DMS 273 treated with DMSO at 0.1 percent for 48 hours (cell line): Measurements from ENCODE around the gene RWDD4.

Experiments used
- DNase-seq: peaks from one replicate; lab custom pipeline; 2025; lab: John Stamatoyannopoulos, UW

Gene RWDD4

DNA sequence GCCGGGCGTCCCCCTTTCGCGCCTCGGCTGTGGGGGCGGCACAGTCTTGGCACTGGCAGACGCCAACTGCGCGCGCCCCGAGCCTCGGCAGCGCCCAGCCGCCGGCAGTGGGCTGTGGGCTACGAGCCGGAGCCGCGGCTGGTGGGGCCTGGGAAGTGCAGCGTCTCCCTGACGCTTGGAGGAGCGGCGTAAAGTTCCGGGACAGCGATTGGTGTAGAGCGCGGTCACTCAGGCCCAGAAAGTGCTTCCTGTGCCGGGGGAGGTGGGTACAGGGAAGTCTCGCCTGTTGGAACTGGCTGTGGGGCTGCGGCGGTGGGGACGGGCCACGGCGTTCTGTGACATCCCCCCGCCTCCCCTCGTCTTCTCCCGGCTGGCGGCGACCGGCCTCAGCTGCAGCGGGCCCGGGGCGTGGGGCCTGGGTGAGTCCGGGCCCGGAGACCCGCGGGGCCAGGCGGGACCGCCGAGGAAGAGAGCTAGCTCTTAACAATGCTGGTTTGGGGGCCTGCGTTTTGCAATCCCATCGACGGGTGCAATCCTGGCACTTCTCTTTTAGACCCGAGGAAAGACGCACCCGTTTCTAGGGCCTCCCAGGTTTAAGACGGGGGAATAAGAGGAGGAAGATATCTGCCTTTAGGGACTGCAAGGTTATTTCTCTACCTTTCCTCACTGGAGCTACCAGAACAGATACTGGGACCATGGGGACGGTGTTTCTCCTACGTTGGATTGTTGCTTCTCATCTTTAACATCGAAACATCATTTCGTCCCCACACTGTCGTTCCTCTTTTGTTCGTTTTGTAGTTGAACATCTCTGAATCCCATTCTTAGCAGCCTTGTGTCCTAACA, at the start of gene RWDD4, which contains the start of gene TRAPPC11:
RWDD4 (minus strand) TSS at position 157 of the 843 bp plus-strand sequence. CDS start 233 bp downstream, outside the sequence.
TRAPPC11 (plus strand) TSS at position 265 of the 843 bp plus-strand sequence. CDS start 4,575 bp downstream, outside the sequence.
- DNase-seq, result peak; percentile 91

DNA sequence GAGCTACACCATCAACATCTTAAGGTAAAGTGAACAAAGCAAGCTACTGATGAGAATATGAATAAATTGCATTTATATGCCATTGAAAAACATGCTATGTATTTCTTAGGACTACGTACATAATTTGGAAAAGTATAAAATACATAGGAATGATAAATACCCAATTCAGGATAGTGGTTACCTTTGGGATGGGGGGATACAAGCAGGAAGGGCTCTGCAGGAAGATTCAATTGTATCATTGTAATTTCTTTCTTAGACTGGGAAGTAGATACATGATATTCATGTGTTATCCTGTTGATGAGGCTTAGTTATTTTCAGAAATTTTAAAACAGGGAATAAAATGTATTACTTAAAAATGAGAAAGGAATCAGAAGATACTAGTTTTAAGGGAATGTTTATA, 43.5 kb upstream of the RWDD4 start:
- DNase-seq, result no peak

DNA sequence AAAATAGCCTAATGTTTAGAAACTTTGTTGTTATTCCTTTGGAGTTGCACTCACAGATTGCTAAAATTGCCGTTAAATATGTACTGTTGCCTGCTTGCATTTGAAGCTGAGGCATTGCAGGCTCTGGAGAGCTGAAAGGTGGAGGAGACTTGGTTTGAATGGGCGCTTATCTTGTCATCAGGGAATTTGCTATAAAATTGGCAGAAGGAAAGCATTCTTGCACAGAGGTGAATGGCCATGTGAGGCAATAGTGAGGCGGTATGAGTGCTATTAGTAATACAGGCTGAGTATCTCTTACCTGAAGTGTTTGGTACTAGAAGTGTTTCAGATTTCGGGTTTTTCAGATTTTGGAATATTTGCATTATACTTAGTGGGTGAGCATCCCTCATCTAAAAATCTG, 41.4 kb upstream of the RWDD4 start:
- DNase-seq, result no peak

- DNase-seq, result no peak
These were observed 39.9 kb upstream of the RWDD4 start for GRCh38 chr4:183698909-183699308.

DNA sequence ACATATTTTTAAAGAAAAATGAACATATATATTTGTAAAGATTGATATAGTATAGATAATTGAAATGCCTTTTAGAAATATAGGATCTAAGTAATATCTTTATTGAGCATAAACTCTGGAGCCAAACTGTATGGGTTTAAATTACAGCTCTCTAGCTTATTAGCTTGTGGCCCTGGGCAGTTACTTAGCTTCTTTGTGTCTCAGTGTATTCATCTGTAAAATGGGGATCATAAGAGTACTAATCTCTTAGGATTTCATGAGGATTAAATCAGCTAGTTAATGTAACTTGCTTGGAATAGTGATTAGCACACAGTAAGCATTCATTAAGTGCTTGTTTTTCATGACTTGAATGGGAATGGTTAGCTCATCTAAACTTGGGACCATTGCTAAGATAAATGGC, 32.9 kb upstream of the RWDD4 start:
- DNase-seq, result no peak

DNA sequence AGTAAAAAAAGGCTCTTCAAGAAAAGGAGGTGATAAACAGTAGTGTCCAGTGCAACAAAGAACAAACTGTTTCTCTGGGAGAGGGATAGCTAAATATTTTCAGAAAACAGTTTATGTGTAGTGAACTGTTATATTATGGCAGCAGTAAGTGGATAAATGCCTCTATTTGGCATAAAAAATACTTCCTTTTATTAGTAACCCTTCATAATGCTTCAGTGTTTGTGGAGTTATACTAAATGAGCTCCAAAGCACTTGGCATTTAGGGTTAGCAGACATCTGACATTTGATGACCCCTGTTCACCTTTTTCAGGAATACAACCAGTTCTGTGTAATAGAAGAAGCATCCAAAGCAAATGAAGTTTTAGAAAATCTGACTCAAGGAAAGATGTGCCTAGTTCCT, 32.0 kb upstream of the RWDD4 start:
- no peak for DNase-seq

DNA sequence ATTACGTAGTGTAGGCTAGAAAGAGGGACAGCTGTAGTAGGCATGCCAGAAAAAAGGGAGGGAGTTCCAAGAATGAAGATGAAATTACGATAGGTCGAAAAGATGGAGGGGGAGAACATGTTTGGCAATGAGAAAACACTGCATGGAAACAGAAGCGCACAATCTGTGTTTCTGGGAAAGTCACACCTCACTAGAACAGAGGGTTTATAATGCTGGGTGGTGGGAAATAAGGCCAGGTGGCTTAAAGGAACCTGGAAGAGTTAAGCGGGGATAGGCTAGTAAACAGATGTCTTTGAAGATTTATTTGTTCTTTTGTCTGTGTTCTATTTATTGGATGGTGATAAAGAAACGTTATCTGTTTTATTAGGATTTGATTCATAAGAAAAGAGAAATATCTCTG, 29.2 kb upstream of the RWDD4 start:
- no peak for DNase-seq

DNA sequence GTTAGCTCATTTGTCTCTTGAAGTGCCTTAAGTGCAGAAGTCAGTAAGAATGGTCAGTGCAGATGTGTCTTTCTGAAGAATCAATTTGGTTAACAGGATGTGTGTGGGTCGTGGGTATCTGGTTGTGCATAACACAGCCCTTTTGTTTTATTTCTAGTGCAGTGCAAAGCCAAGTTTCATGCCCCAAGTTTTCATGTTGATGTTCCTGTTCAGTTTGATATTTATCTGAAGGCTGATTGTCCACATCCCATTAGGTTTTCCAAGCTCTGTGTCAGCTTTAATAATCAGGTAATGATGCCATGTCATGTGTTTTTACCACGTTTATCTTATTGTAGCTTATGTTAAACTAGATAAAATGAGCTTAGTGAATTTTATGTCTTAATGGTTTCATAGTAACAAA, 27.5 kb upstream of the RWDD4 start:
- DNase-seq, result no peak

DNA sequence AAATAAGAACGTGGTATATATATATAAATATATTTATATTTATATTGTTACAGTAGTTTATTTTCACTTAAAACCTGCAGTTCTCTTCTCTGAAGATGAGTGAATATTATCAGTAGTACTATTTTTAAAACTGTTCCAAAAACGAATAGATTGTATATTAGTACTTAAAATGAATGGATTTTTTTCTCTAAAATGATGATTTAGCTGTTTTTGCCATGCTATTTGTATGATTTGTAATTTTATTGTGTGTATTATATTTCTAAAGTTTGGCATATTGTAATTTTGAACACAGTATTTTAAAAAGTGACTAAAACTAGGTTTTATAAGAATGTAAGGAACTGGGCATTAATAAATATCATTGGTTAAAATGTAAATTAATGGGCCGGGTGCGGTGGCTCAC, 22.1 kb upstream of the RWDD4 start:
- no peak for DNase-seq

DNA sequence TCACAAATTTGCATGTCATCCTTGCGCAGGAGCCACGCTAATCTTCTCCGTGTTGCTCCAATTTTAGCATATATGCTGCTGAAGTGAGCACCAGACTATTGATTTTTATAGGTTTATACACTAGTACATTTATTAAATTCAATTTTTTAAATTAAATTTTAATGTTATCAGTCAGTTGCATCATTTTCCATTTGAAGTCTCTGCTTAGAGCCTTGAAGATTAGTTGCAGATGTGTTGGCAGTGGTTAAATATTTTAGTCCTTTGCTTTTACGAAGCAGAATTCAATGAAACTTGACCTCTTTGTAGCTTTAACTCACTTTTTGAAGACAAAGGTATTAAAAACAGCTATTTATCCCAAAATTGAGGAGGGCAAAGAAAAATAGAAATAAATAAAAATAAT, 16.6 kb upstream of the RWDD4 start:
- no peak for DNase-seq

DNA sequence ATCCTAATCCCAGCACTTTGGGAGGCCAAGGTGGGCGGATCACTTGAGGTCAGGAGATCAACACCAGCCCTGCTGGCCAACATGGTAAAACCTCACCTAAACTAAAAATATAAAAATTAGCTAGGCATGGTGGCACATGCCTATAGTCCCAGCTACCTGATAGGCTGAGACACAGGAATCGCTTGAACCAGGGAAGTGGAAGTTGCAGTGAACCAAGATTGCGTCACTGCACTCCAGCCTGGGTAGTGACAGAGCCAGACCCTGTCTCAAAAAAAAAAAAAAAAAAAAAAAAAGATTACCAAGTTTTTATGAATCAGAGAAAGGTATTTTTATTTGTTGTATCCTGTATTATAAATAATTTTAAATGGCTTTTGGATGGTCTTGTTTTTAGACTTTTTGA, 15.2 kb upstream of the RWDD4 start:
- no peak for DNase-seq

GRCh38 chr4:183670960-183671555, 12.1 kb upstream of the RWDD4 start:
- DNase-seq, result no peak

DNA sequence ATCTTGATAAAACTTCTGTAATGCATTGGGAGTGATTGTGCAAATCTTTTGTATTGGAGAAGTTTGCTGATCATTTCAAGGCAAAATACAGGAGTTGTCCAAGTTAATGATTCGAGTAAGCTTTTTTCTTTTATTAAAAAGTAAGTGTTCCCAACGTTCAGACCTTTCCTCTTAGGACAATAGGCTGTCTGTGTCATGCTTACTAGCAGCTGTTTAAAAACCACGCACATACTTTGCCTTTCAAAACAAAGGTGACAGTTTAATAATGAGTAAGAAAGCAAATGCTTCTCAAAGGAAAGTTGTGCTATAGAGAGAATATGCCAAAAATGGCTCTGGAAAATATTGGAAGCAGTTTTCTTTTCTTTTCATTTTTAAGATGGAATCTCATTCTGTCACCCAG, 11.3 kb upstream of the RWDD4 start:
- DNase-seq, result no peak

DNA sequence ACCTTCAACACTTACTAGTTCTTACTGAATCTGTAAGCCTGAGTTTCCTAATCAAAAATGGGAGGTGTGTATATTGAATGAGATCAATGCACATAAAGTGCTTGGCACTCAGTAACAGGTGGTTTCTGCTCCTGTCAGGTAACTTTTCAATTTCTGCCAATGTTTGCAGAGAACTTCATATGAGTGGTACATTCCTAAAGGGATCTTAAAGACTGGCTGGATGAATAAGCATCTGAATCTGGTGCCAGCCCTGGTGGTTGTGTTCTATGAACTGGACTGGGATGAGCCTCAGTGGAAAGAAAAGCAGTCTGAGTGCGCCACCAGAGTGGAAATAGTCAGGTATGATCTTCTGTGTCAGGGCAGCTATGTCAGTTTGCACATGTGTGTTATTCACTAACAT, 7.1 kb upstream of the RWDD4 start:
- DNase-seq, result no peak

GRCh38 chr4:183659872-183660242, 872 bp upstream of the RWDD4 start:
- no peak for DNase-seq

DNA sequence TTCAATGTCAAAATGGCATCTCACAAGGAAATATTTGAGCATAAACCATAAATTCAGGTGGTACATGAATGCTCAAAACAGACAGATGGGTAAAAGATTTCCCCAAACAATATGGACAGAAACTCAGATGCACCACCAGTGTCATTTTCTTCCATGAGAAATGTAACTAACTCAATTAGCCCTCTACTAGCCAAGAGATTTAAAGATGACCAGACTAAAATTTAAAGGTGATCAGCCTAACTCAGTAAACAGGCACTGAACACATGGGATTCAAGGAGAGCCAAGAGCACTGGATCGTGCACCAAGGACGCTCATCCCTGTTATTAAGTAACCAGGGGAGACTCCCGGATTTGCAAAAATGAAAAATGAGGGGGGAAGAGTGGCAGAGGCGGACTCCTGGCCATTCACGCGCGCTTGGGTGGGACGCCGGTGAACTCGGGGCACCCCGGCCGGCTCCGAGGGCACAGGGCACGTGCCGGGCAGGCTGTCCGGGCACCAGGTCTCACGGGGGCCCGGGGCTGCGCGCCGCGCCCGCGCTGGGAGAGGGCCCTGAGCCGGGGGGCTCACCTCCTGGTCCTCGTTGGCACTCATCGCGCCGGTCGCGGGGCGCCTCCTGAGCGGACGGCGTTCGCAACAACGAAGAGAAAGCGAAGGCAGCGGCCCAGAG, 490 bp downstream of the RWDD4 start:
- DNase-seq, result no peak

DNA sequence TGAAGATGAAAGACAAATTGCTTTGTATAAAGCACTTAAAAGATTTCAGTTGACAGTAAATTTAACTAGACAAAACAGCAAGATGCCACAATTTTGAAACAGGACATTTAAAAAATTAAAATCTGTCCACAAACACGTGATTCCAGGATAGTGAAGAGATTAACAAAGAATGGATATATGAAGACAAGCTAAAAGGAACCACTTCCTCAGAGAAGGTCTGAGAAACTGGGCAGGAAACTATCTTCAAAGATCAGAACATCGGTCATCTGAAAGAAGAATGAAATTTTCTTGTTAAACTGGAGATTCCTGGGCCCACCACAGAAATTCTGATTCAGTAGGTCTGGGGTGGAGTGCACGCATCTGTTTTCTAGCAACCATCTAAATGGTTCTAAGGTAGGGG, 1.4 kb downstream of the RWDD4 start:
- DNase-seq, result no peak

- no peak for DNase-seq
These were observed 13.7 kb downstream of the RWDD4 start for GRCh38 chr4:183645326-183645725.

GRCh38 chr4:183639291-183639690, 19.7 kb downstream of the RWDD4 start:
- DNase-seq, result no peak

DNA sequence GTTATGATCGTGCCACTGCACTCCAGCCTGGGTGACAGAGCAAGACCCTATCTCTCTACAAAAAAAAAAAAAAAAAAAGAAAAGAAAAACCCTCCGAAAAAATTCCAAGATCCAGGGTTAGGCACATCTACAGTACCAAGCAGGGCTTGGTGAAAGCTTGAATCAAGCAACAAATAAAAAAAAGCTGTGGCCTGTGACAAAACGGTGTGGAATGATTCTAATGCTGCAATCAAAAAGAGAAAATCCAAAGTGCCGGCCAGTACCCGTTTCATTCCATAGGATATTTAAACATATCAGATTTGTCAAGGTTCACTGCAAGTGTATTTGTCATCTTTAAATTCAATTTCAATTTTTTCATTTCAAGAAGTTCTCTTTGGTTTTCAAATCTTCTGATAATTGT, 20.5 kb downstream of the RWDD4 start:
- no peak for DNase-seq

DNA sequence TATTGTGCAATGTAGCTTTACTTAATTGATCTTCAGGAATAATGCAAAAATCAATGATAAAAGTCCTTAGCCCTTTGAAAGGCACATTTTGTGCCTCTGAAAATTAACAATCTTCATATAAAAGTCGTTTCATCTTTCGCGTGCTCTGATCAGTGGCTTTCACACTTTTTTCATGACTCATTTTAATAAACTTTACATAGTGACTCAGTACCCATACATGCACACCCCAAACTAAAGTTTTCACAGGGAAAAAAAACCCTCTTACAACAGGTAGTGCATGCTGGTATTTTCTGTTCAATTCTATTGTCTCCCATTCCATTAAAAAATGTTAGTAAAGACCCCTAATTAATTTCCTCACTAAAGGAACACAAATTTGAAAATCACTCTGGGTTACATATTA, 21.5 kb downstream of the RWDD4 start:
- DNase-seq, result no peak

DNA sequence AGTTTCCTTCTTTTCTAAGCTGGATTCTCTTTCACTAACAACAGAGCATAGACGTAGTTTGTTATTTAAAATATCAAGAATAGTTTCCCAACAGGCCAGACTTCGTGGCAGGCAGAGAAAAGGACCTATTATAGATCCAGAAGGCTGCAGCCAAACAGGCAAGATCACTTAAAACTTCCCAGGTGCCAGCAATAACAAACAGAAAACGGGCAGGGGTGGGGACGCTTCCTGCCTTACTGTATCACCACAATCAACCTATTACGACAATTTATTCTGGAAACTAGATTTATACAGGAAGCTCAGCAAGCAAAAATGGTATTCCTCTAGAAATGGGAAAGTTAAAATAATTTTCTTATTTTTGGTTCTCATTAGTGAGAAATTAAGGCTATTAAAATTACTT, 22.1 kb downstream of the RWDD4 start:
- DNase-seq, result peak; percentile 23

- peak; percentile 64 for DNase-seq
These were observed 22.5 kb downstream of the RWDD4 start for GRCh38 chr4:183636503-183636902.
